ENCODE measurements around the gene NAA60.

Gene NAA60

DNA sequence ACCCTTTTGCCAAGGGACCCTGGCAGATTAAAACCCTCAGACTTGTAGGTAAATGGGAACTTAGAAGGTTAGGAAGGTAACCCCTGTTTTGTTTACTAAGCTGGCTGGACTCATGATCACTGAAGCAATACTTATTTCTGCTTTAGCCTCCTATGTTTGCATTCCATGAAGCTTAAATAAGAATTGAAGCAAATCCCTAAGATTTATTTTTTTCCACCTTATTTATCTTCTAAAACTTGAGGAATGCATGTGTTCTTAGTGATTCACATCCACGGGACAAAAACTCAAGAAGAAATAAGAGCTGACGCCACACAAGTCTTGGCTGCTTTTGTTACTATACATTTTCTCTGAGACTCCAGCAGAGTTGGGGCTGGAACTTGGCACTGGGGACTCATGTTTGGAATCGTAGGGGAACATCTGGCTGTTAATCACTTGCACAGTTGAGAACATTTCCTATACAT is 92.8 kb downstream of the NAA60 start:
- H3K27me3 ChIP-seq (ENCODE audit: control insufficient read depth in 2 of 2, insufficient read depth in 2 of 2, low read length in 2 of 2), result no peaks in the 10 kb centered on the region
- no peak overlapping the region for H3K4me3 ChIP-seq (ENCODE audit: low read length in 2 of 2)
- no peaks in the 10 kb centered on the region for H3K9me3 ChIP-seq (ENCODE audit: control insufficient read depth in 2 of 2, low read length in 2 of 2)
- H3K27ac ChIP-seq (ENCODE audit: low read depth in 2 of 2, low read length in 2 of 2), result no peak overlapping the region
- H3K36me3 ChIP-seq (ENCODE audit: control insufficient read depth in 2 of 2, insufficient read depth in 2 of 2, low read length in 2 of 2), result peaks cover 15 to 32% of the 10 kb centered on the region in 2 donors
- H3K4me1 ChIP-seq (ENCODE audit: control insufficient read depth in 2 of 2, insufficient read depth in 2 of 2, low read length in 2 of 2), result no peaks in the 10 kb centered on the region
- no peak overlapping the region for H3K9ac ChIP-seq (ENCODE audit: low read depth in 1 of 2, low read length in 2 of 2)

Data from mucosa of rectum (tissue), 2 donors.